ENCODE measurements around the gene DR1.
"Not testable (repeated sequence)": the region's sequence is repeated elsewhere in the genome, so short reads cannot be mapped to it uniquely, and the experiment has no call there.

DR1 gene

DNA sequence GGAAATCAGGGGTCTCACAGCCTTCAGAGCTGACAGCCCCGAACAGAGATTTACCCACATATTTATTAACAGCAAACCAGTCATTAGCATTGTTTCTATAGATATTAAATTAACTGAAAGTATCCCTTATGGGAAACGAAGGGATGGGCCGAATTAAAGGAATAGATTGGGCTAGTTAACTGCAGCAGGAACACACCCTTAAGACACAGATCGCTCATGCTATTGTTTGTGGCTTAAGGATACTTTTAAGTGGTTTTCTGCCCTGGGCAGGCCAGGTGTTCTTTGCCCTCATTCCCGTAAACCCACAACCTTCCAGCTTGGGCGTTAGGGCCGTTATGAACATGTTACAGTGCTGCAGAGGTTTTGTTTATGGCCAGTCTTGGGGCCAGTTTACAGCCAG lies 40.6 kb downstream of the DR1 start:
- not testable (repeated sequence) for DNase-seq (ENCODE audit: low spot score)

GRCh38 chr1:93394514-93394913 lies 48.8 kb downstream of the DR1 start:
- DNase-seq (ENCODE audit: low spot score): no peak

- no peak for DNase-seq (ENCODE audit: low spot score)
Observed at GRCh38 chr1:93395195-93395594, 49.5 kb downstream of the DR1 start.

DNA sequence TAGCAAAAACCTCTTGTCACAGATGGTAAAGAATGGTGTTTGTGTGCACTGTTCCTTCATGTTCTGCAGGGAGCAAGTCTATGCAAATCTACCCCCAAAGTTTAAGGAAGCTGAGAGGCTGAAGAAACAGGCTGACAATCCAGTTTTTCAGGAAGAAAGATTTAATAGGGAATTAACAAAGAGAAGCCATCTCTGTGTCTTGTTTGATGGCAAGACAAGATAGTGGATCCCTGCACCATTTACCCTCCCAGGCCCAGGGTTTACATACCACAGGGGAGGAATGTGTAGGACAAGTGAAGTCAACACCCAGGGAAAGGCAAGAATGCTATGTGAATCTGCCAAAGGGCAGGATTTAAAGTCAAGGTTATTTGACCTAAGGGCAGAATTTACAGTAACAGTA lies 54.1 kb downstream of the DR1 start:
- no peak for DNase-seq (ENCODE audit: low spot score)

DNA sequence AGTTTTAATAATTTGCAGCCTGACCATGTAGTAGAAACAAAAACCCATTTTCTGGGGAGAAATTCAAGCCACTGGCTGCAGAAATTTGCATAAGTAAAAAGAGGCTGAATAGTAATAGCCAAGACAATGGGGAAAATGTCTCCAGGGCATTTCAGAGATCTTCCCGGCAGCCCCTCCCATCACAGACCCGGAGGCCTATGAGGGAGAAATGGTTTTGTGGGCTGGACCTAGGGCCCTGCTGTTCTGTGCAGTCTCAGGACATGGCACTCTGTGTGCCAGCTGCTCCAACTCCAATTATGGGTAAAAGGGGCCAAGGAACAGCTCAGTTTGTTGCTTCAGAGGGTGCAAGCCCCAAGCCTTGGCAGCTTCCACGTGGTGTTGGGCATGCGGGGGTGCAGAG lies 62.5 kb downstream of the DR1 start:
- no peak for DNase-seq (ENCODE audit: low spot score)

DNA sequence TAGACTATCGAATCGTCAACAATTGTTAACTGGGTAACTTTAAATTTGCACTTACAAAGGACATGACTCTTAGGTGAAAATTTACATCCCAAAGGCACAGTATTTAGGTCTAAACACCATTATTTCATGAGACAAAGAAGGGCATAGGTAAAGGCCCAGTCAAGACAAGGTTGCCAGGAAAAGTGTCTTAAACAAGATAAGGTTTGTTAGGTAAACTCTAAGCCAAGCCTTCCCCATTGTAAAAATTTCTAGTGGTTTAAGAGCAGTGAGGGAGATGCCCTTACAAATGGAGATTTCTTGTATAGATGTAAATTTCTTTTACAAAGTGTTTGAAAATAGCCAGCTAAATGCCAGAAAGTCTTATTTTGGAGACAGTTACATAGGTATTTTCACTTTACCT lies 65.3 kb downstream of the DR1 start:
- DNase-seq (ENCODE audit: low spot score): no peak

DNA sequence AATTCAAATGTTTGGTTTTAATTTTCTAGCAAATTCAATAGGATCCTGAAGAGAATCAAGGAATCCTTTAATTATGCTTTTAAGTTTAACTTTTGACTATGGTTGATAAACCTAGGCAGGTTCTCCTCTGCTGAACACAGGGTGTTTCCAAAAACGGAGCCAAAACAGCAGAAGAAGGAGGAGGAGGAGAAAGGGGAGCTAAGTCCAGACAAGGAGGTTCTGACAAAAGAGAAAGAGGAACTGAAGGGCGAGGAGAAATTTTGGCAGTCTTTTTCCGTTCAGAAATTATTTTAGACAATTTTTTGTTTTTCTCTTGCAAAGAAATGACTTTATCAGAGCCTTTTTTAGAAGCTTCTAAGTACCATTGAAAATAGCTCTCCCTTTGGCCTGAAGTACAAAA lies 69.0 kb downstream of the DR1 start:
- no peak for DNase-seq (ENCODE audit: low spot score)

GRCh38 chr1:93415296-93415695 lies 69.6 kb downstream of the DR1 start:
- DNase-seq (ENCODE audit: low spot score): no peak

- no peak for DNase-seq (ENCODE audit: low spot score)
Observed at GRCh38 chr1:93416183-93416582, 70.5 kb downstream of the DR1 start.
